Tibial artery (tissue), 4 donors: ENCODE measurements around the gene HSPB2.

Source experiments
- DNase-seq, 2 donors: peaks; one replicate each; pipeline ENCODE4 v3.0.0-alpha.2; 2019
- H3K27ac ChIP-seq, 2 donors: fragments of 200-600 bp; sonication (generic) in 1 of 2; 1 replicate in 1 of 2; 2 replicates in 1 of 2; pipeline ENCODE4 v1.5.1; 2018 to 2019; ENCODE audit warnings: mild to moderate bottlenecking in 1 of 2
- H3K27me3 ChIP-seq, 2 donors: fragments of 200-600 bp; sonication (generic) in 1 of 2; one replicate each; pipeline versions ENCODE4 v1.5.1 to v1.6.0; 2016 to 2019
- H3K36me3 ChIP-seq, 3 donors: fragments of 200-600 bp; sonication (generic) in 2 of 3; one replicate each; pipeline ENCODE4 v1.5.1; 2016 to 2019; ENCODE audit warnings: mild to moderate bottlenecking in 2 of 3
- H3K4me1 ChIP-seq, 4 donors: fragments of 200-600 bp; sonication (generic) in 2 of 4; 1 replicate in 3 of 4; 2 replicates in 1 of 4; pipeline ENCODE4 v1.5.1; 2016 to 2019
- H3K4me3 ChIP-seq, 2 donors: fragments of 200-600 bp; sonication (generic) in 1 of 2; 1 replicate in 1 of 2; 2 replicates in 1 of 2; pipeline ENCODE4 v1.5.1; 2018 to 2019; ENCODE audit warnings: mild to moderate bottlenecking in 2 of 2
- H3K9me3 ChIP-seq, 3 donors: fragments of 200-600 bp; sonication (generic) in 1 of 3; one replicate each; pipeline ENCODE4 v1.5.1; 2016 to 2019
- CTCF ChIP-seq, 2 experiments: fragments of 200-600 bp in 1 of 2; fragments of 450-650 bp in 1 of 2; IDR thresholded peaks; one replicate each; pipeline ENCODE4 v1.5.1; 2017 to 2019; ENCODE audit warnings: antibody characterized with exemption in 2 of 2, mild to moderate bottlenecking in 1 of 2, moderate library complexity in 1 of 2
- intact Hi-C: fragments of 100-400 bp; cut with DNase I; formaldehyde crosslinking; loops from one replicate; pipeline ENCODE4 v1.15.0; 2023; ENCODE audit warnings: low total_unique reads

The HSPB2 gene

GRCh38 chr11:111886844-111887243, 25.7 kb upstream of the HSPB2 start:
- DNase-seq, result no peak
- H3K36me3 ChIP-seq, result peaks cover 0 to 6% (median 0%) of the 10 kb centered on the region in 3 donors
- H3K9me3 ChIP-seq, result no peaks in the 10 kb centered on the region
- intact Hi-C loops, result no loop called here
- H3K27ac ChIP-seq, result no peak overlapping the region
- H3K4me1 ChIP-seq, result no peaks in the 10 kb centered on the region
- no peaks in the 10 kb centered on the region for H3K27me3 ChIP-seq
- TF ChIP-seq CTCF (IDR thresholded peaks at IDR 0.05), result no peak
- no peak overlapping the region for H3K4me3 ChIP-seq

- Histone ChIP-seq H3K36me3 (peaks cover 10 to 25% (median 13%) of the 10 kb centered on the region in 3 donors), H3K4me3 (no peak overlapping the region), H3K4me1 (peaks cover 0 to 32% (median 3%) of the 10 kb centered on the region in 4 donors)
Observed at GRCh38 chr11:111905411-111905810, 7.1 kb upstream of the HSPB2 start.

GRCh38 chr11:111906680-111907079, 5.9 kb upstream of the HSPB2 start:
- intact Hi-C loops, result no loop called here
- DNase-seq, result no peak
- peaks cover 0 to 32% (median 3%) of the 10 kb centered on the region in 4 donors for H3K4me1 ChIP-seq
- H3K36me3 ChIP-seq, result peaks cover 10 to 25% (median 13%) of the 10 kb centered on the region in 3 donors
- no peak for TF ChIP-seq CTCF (IDR thresholded peaks at IDR 0.05)
- H3K27ac ChIP-seq, result peak overlapping the region in 1 of 2 donors; percentile 26
- no peak overlapping the region for H3K4me3 ChIP-seq
- H3K27me3 ChIP-seq, result no peaks in the 10 kb centered on the region
- no peaks in the 10 kb centered on the region for H3K9me3 ChIP-seq

More at GRCh38 chr11:111905411-111905810, 7.1 kb upstream of the HSPB2 start:
- Histone ChIP-seq H3K27me3 (no peaks in the 10 kb centered on the region), H3K27ac (no peak overlapping the region), H3K9me3 (no peaks in the 10 kb centered on the region)
- no peak for DNase-seq
- no peak for TF ChIP-seq CTCF (IDR thresholded peaks at IDR 0.05)
- intact Hi-C loops, result no loop called here

- TF ChIP-seq CTCF (IDR thresholded peaks at IDR 0.05), result no peak
- no peaks in the 10 kb centered on the region for H3K27me3 ChIP-seq
- H3K4me3 ChIP-seq, result peak overlapping the region; percentile 70 to 84
- peaks cover 10 to 25% (median 13%) of the 10 kb centered on the region in 3 donors for H3K36me3 ChIP-seq
- peak overlapping the region; percentile 92 to 98 for H3K27ac ChIP-seq
- no peak for DNase-seq
- H3K9me3 ChIP-seq, result no peaks in the 10 kb centered on the region
- H3K4me1 ChIP-seq, result peaks cover 0 to 35% (median 7%) of the 10 kb centered on the region in 4 donors
- intact Hi-C loops, result no loop called here
Observed at GRCh38 chr11:111908639-111909305, 3.8 kb upstream of the HSPB2 start.

GRCh38 chr11:111909378-111909777, 3.2 kb upstream of the HSPB2 start:
- Histone ChIP-seq H3K36me3 (peaks cover 10 to 25% (median 13%) of the 10 kb centered on the region in 3 donors), H3K4me1 (peaks cover 0 to 38% (median 9%) of the 10 kb centered on the region in 4 donors), H3K4me3 (peak overlapping the region; percentile 70 to 84), H3K9me3 (no peaks in the 10 kb centered on the region), H3K27ac (peak overlapping the region; percentile 92 to 98), H3K27me3 (no peaks in the 10 kb centered on the region)
- TF ChIP-seq CTCF (IDR thresholded peaks at IDR 0.05), result no peak
- DNase-seq, result no peak
- intact Hi-C loops, result no loop called here
